Breast epithelium (tissue), 3 donors: ENCODE measurements around the gene ADAMTS18.

Experiments
- POLR2AphosphoS5 ChIP-seq, 3 donors: sonication (generic); formaldehyde crosslinking; IDR thresholded peaks; one replicate each; pipeline ENCODE4 v1.6.1; 2017; ENCODE audit warnings: antibody characterized with exemption in 3 of 3
- TF ChIP-seq, protein P1 (sequence below), 3 donors: fragments of 450-650 bp; IDR thresholded peaks; one replicate each; pipeline ENCODE4 v1.5.1; 2016 to 2017; ENCODE audit warnings: antibody characterized with exemption in 3 of 3, mild to moderate bottlenecking in 3 of 3, moderate library complexity in 3 of 3

DNA sequence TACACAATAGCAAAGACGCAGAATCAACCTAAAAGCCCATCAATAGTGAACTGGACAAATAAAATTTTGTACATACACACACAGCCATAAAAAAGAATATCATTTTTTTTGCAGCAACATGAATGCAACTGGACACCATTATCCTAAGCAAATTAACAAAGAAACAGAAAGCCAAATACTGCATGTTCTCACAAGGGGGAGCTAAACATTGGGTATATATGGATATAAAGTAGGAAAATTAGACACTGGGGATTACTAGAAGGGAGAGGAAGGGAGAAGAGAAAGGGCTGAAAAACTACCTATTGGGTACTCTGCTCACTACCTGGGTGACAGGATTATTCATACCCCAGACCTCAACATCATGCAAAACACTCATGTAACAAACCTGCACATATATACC is 28.2 kb downstream of the ADAMTS18 start:
- TF ChIP-seq, protein P1, sequence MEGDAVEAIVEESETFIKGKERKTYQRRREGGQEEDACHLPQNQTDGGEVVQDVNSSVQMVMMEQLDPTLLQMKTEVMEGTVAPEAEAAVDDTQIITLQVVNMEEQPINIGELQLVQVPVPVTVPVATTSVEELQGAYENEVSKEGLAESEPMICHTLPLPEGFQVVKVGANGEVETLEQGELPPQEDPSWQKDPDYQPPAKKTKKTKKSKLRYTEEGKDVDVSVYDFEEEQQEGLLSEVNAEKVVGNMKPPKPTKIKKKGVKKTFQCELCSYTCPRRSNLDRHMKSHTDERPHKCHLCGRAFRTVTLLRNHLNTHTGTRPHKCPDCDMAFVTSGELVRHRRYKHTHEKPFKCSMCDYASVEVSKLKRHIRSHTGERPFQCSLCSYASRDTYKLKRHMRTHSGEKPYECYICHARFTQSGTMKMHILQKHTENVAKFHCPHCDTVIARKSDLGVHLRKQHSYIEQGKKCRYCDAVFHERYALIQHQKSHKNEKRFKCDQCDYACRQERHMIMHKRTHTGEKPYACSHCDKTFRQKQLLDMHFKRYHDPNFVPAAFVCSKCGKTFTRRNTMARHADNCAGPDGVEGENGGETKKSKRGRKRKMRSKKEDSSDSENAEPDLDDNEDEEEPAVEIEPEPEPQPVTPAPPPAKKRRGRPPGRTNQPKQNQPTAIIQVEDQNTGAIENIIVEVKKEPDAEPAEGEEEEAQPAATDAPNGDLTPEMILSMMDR (IDR thresholded peaks at IDR 0.05): no peak
- TF ChIP-seq POLR2AphosphoS5 (IDR thresholded peaks at IDR 0.05): no peak
